HEK293 (cell line): Measurements from ENCODE around the gene DMKN.

ENCODE experiments used
- CTCF ChIA-PET: fragments of 350-600 bp; formaldehyde crosslinking; extraction: SDS; loops from one replicate; lab custom pipeline; 2021; ENCODE audit warnings: antibody characterized with exemption; lab: Yijun Ruan, JAX
- POLR2A ChIA-PET: fragments of 300-600 bp; formaldehyde crosslinking; extraction: SDS; loops from one replicate; lab custom pipeline; 2020; ENCODE audit warnings: antibody characterized with exemption, inconsistent platforms; lab: Yijun Ruan, JAX
- H3K27ac ChIP-seq: fragments of 200-500 bp; sonication (Bioruptor generic); 2 replicates; pipeline ENCODE4 v1.5.1; 2014; ENCODE audit warnings: low read depth, low read length, control low read depth, inconsistent platforms; ENCODE audit errors: extremely low read depth
- H3K36me3 ChIP-seq, 2 experiments: fragments of 200-500 bp in 1 of 2; sonication (Bioruptor generic) in 1 of 2; 1 replicate in 1 of 2; 2 replicates in 1 of 2; pipeline ENCODE4 v1.5.1; 2014 to 2017; ENCODE audit warnings: inconsistent platforms in 2 of 2, low read length in 2 of 2; ENCODE audit not compliant: control insufficient read depth in 2 of 2, insufficient read depth in 1 of 2
- H3K4me1 ChIP-seq: fragments of 200-500 bp; sonication (Bioruptor generic); 2 replicates; pipeline ENCODE4 v1.5.1; 2014; ENCODE audit warnings: mild to moderate bottlenecking, low read length, inconsistent platforms; ENCODE audit not compliant: control insufficient read depth, insufficient read depth
- H3K4me3 ChIP-seq: 2 replicates; pipeline ENCODE4 v1.5.1; 2011; ENCODE audit warnings: low read depth, mild to moderate bottlenecking, control low read depth, low read length, moderate library complexity
- H3K9me3 ChIP-seq: fragments of 200-500 bp; sonication (Bioruptor generic); 2 replicates; pipeline ENCODE4 v1.5.1; 2014; ENCODE audit warnings: low read depth, low read length, inconsistent platforms; ENCODE audit not compliant: control insufficient read depth, insufficient read depth
- GLI4 ChIP-seq: fragments of 450-650 bp; formaldehyde crosslinking; IDR thresholded peaks from 2 replicates; pipeline ENCODE4 v1.5.1; 2016; ENCODE audit warnings: missing biosample characterization, missing genetic modification characterization
- ZNF266 ChIP-seq: fragments of 450-650 bp; formaldehyde crosslinking; IDR thresholded peaks from 2 replicates; pipeline ENCODE4 v1.5.1; 2016; ENCODE audit warnings: missing biosample characterization, missing genetic modification characterization, low read depth
- ZNF585B ChIP-seq: fragments of 450-650 bp; formaldehyde crosslinking; IDR thresholded peaks from 2 replicates; pipeline ENCODE4 v1.5.1; 2016; ENCODE audit warnings: missing biosample characterization, missing genetic modification characterization
- ZNF596 ChIP-seq: fragments of 450-650 bp; IDR thresholded peaks from 2 replicates; pipeline ENCODE4 v1.5.0; 2018; ENCODE audit warnings: missing biosample characterization, mild to moderate bottlenecking, missing genetic modification characterization, moderate library complexity
- ZNF624 ChIP-seq: fragments of 450-650 bp; formaldehyde crosslinking; IDR thresholded peaks from 2 replicates; pipeline ENCODE4 v1.5.1; 2017; ENCODE audit warnings: missing biosample characterization, missing genetic modification characterization
- TF ChIP-seq, protein P1 (sequence below): fragments of 450-650 bp; formaldehyde crosslinking; IDR thresholded peaks from 2 replicates; pipeline ENCODE4 v1.5.1; 2016; ENCODE audit warnings: missing biosample characterization, missing genetic modification characterization
- TF ChIP-seq, protein P2 (sequence below): fragments of 450-650 bp; formaldehyde crosslinking; IDR thresholded peaks from 2 replicates; pipeline ENCODE4 v1.5.1; 2016; ENCODE audit warnings: missing biosample characterization, missing genetic modification characterization
- TF ChIP-seq, protein P3 (sequence below): fragments of 450-650 bp; IDR thresholded peaks from 2 replicates; pipeline ENCODE4 v1.5.1; 2018; ENCODE audit warnings: missing biosample characterization, missing genetic modification characterization
- TF ChIP-seq, protein P4 (sequence below): fragments of 450-650 bp; formaldehyde crosslinking; IDR thresholded peaks from 2 replicates; pipeline ENCODE4 v1.5.1; 2017; ENCODE audit warnings: missing biosample characterization, missing genetic modification characterization
- TF ChIP-seq, protein P5 (sequence below): fragments of 450-650 bp; formaldehyde crosslinking; IDR thresholded peaks from 2 replicates; pipeline ENCODE4; 2016; ENCODE audit warnings: missing biosample characterization, missing genetic modification characterization
- TF ChIP-seq, protein P6 (sequence below): fragments of 450-650 bp; formaldehyde crosslinking; IDR thresholded peaks from 2 replicates; pipeline ENCODE4 v1.5.1; 2017; ENCODE audit warnings: missing biosample characterization, missing genetic modification characterization
- TF ChIP-seq, protein P7 (sequence below): fragments of 450-650 bp; formaldehyde crosslinking; IDR thresholded peaks from 2 replicates; pipeline ENCODE4 v1.5.1; 2016; ENCODE audit warnings: missing biosample characterization, missing genetic modification characterization

The DMKN gene

DNA sequence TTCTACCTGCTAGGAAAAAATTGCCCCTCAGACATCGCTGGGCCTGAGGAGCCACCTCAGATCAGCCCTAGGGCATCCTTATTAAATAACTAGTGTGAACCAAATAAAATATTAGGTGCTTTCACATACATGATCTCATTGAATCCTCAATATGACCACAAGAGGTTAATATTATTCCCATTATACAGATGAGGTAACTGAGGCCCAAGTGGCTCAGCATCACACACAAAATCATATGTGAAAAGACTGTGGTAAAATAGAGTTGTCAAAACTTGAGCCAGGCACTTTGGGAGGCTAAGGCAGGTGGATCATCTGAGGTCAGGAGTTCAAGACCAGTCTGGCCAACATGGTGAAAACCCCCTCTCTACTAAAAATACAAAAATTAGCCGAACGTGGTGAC, 2.9 kb upstream of the DMKN start:
- POLR2A ChIA-PET: interaction anchor here (0.6 to 1.3 kb wide), 2 partner anchors 13 to 61 kb away, joined by 3 to 7 read pairs; no protein-coding TSS in a partner anchor
- CTCF ChIA-PET: interaction anchor here (1.7 to 3.4 kb wide), 3 partner anchors 10 to 163 kb away, joined by 5 to 23 read pairs (median 13); no protein-coding TSS in a partner anchor

DNA sequence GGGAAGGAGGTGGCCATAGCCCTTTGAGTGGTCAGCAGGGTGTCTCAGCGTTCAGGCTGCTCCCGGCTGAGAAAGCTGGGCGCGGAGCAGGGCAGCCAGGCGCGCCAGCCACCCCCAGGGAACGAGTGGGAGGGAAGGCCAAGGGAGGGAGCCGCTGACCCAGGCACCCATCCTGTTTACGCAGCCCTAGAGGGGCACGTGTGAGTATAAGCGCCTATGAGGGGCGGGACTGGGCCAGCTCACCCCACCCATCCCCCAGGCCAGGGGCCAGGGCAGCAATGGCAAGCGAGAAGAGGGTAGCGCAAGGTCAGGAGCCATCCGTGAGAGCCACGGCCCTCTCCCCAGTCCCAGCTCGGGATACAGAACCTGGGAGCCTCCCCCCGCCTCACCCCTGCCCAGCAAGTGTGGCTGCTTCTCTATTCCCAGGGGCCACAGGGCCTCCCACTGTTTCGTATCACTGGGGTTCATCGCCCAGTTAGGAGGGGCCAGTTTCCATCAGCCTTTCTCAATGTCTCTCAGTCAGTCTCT, 897 bp upstream of the DMKN start:
- peaks cover 4% of the 10 kb centered on the region for H3K4me1 ChIP-seq
- ChIA-PET POLR2A (no interaction called here), CTCF (interaction anchor here (0.7 to 2.4 kb wide), 8 partner anchors 8 to 875 kb away, joined by 3 to 10 read pairs (median 4); no protein-coding TSS in a partner anchor)
- no peak overlapping the region for H3K4me3 ChIP-seq
- no peaks in the 10 kb centered on the region for H3K9me3 ChIP-seq
- H3K27ac ChIP-seq: no peak overlapping the region
- no peaks in the 10 kb centered on the region; a peak in 1 of 3 replicates for H3K36me3 ChIP-seq
- no peak for TF ChIP-seq ZNF585B (tag by site-specific recombination)
- no peak for TF ChIP-seq ZNF624 (tag by site-specific recombination)
- TF ChIP-seq, protein P1, sequence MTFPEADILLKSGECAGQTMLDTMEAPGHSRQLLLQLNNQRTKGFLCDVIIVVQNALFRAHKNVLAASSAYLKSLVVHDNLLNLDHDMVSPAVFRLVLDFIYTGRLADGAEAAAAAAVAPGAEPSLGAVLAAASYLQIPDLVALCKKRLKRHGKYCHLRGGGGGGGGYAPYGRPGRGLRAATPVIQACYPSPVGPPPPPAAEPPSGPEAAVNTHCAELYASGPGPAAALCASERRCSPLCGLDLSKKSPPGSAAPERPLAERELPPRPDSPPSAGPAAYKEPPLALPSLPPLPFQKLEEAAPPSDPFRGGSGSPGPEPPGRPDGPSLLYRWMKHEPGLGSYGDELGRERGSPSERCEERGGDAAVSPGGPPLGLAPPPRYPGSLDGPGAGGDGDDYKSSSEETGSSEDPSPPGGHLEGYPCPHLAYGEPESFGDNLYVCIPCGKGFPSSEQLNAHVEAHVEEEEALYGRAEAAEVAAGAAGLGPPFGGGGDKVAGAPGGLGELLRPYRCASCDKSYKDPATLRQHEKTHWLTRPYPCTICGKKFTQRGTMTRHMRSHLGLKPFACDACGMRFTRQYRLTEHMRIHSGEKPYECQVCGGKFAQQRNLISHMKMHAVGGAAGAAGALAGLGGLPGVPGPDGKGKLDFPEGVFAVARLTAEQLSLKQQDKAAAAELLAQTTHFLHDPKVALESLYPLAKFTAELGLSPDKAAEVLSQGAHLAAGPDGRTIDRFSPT (tag by site-specific recombination): 0 out of 2 replicates have a peak, but pooled peaks have one; percentile 13
- TF ChIP-seq ZNF596 (tag by site-specific recombination): no peak
- no peak for TF ChIP-seq ZNF266
- TF ChIP-seq, protein P2, sequence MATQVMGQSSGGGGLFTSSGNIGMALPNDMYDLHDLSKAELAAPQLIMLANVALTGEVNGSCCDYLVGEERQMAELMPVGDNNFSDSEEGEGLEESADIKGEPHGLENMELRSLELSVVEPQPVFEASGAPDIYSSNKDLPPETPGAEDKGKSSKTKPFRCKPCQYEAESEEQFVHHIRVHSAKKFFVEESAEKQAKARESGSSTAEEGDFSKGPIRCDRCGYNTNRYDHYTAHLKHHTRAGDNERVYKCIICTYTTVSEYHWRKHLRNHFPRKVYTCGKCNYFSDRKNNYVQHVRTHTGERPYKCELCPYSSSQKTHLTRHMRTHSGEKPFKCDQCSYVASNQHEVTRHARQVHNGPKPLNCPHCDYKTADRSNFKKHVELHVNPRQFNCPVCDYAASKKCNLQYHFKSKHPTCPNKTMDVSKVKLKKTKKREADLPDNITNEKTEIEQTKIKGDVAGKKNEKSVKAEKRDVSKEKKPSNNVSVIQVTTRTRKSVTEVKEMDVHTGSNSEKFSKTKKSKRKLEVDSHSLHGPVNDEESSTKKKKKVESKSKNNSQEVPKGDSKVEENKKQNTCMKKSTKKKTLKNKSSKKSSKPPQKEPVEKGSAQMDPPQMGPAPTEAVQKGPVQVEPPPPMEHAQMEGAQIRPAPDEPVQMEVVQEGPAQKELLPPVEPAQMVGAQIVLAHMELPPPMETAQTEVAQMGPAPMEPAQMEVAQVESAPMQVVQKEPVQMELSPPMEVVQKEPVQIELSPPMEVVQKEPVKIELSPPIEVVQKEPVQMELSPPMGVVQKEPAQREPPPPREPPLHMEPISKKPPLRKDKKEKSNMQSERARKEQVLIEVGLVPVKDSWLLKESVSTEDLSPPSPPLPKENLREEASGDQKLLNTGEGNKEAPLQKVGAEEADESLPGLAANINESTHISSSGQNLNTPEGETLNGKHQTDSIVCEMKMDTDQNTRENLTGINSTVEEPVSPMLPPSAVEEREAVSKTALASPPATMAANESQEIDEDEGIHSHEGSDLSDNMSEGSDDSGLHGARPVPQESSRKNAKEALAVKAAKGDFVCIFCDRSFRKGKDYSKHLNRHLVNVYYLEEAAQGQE: no peak
- TF ChIP-seq, protein P3, sequence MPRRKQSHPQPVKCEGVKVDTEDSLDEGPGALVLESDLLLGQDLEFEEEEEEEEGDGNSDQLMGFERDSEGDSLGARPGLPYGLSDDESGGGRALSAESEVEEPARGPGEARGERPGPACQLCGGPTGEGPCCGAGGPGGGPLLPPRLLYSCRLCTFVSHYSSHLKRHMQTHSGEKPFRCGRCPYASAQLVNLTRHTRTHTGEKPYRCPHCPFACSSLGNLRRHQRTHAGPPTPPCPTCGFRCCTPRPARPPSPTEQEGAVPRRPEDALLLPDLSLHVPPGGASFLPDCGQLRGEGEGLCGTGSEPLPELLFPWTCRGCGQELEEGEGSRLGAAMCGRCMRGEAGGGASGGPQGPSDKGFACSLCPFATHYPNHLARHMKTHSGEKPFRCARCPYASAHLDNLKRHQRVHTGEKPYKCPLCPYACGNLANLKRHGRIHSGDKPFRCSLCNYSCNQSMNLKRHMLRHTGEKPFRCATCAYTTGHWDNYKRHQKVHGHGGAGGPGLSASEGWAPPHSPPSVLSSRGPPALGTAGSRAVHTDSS (tag by site-specific recombination): no peak
- TF ChIP-seq, protein P4, sequence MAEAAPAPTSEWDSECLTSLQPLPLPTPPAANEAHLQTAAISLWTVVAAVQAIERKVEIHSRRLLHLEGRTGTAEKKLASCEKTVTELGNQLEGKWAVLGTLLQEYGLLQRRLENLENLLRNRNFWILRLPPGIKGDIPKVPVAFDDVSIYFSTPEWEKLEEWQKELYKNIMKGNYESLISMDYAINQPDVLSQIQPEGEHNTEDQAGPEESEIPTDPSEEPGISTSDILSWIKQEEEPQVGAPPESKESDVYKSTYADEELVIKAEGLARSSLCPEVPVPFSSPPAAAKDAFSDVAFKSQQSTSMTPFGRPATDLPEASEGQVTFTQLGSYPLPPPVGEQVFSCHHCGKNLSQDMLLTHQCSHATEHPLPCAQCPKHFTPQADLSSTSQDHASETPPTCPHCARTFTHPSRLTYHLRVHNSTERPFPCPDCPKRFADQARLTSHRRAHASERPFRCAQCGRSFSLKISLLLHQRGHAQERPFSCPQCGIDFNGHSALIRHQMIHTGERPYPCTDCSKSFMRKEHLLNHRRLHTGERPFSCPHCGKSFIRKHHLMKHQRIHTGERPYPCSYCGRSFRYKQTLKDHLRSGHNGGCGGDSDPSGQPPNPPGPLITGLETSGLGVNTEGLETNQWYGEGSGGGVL (tag by site-specific recombination): no peak
- TF ChIP-seq, protein P5, sequence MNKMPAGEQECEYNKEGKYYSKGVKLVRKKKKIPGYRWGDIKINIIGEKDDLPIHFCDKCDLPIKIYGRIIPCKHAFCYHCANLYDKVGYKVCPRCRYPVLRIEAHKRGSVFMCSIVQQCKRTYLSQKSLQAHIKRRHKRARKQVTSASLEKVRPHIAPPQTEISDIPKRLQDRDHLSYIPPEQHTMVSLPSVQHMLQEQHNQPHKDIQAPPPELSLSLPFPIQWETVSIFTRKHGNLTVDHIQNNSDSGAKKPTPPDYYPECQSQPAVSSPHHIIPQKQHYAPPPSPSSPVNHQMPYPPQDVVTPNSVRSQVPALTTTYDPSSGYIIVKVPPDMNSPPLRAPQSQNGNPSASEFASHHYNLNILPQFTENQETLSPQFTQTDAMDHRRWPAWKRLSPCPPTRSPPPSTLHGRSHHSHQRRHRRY (tag by site-specific recombination): no peak

More for the DNA sequence above, 2.9 kb upstream of the DMKN start:
- no peak overlapping the region for H3K4me3 ChIP-seq
- TF ChIP-seq, protein P6, sequence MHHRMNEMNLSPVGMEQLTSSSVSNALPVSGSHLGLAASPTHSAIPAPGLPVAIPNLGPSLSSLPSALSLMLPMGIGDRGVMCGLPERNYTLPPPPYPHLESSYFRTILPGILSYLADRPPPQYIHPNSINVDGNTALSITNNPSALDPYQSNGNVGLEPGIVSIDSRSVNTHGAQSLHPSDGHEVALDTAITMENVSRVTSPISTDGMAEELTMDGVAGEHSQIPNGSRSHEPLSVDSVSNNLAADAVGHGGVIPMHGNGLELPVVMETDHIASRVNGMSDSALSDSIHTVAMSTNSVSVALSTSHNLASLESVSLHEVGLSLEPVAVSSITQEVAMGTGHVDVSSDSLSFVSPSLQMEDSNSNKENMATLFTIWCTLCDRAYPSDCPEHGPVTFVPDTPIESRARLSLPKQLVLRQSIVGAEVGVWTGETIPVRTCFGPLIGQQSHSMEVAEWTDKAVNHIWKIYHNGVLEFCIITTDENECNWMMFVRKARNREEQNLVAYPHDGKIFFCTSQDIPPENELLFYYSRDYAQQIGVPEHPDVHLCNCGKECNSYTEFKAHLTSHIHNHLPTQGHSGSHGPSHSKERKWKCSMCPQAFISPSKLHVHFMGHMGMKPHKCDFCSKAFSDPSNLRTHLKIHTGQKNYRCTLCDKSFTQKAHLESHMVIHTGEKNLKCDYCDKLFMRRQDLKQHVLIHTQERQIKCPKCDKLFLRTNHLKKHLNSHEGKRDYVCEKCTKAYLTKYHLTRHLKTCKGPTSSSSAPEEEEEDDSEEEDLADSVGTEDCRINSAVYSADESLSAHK (tag by site-specific recombination): no peak
- TF ChIP-seq, protein P7, sequence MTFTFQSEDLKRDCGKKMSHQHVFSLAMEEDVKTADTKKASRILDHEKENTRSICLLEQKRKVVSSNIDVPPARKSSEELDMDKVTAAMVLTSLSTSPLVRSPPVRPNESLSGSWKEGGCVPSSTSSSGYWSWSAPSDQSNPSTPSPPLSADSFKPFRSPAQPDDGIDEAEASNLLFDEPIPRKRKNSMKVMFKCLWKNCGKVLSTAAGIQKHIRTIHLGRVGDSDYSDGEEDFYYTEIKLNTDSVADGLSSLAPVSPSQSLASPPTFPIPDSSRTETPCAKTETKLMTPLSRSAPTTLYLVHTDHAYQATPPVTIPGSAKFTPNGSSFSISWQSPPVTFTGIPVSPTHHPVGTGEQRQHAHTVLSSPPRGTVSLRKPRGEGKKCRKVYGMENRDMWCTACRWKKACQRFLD: 0 out of 2 replicates have a peak, but pooled peaks have one; percentile 4
- TF ChIP-seq GLI4: no peak
- no peaks in the 10 kb centered on the region for H3K9me3 ChIP-seq
- H3K27ac ChIP-seq: no peak overlapping the region
- no peaks in the 10 kb centered on the region for H3K4me1 ChIP-seq
- H3K36me3 ChIP-seq: no peaks in the 10 kb centered on the region; a peak in 1 of 3 replicates
